Measurements from ENCODE around the gene PDYN. TPM values are rescaled to one million over a fixed set of nuclear protein-coding genes. Genes with fewer than 3 reads are reported as not detected.
A peak's percentile ranks its signal among the peaks of the same experiment; 100 is the strongest.

The PDYN gene
- total RNA-seq, 1 donor from 2014 or later, result not detected

DNA sequence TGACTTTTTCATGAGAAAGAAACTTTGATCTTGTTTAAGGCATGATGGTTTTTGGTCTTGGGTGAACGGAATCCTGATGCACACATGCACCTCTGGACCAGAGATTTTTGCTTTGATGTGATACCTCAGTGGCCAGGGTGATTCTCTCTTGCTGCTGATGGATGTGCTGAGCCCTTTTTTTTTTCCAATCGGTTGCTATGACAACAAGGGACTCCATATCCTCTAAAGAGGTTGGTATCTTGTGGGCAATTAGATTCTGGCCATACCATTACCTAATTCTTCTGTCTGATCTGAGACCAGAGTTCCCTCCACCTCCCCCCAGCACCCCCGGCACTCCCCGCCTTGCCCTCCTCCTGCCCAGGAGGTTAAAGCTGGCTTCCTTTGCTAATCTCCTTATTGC, 24.9 kb downstream of the PDYN start:
- H3K4me3 ChIP-seq (ENCODE audit: low read depth, low read length), result no peak overlapping the region
- no peak for DNase-seq (ENCODE audit: low read depth)
- H3K27me3 ChIP-seq (ENCODE audit: control insufficient read depth, insufficient read depth, low read length), result peaks cover 18% of the 10 kb centered on the region
- TF ChIP-seq, protein P1, sequence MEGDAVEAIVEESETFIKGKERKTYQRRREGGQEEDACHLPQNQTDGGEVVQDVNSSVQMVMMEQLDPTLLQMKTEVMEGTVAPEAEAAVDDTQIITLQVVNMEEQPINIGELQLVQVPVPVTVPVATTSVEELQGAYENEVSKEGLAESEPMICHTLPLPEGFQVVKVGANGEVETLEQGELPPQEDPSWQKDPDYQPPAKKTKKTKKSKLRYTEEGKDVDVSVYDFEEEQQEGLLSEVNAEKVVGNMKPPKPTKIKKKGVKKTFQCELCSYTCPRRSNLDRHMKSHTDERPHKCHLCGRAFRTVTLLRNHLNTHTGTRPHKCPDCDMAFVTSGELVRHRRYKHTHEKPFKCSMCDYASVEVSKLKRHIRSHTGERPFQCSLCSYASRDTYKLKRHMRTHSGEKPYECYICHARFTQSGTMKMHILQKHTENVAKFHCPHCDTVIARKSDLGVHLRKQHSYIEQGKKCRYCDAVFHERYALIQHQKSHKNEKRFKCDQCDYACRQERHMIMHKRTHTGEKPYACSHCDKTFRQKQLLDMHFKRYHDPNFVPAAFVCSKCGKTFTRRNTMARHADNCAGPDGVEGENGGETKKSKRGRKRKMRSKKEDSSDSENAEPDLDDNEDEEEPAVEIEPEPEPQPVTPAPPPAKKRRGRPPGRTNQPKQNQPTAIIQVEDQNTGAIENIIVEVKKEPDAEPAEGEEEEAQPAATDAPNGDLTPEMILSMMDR (IDR thresholded peaks at IDR 0.05; ENCODE audit: insufficient read depth, low read length, poor library complexity, severe bottlenecking), result no peak
- H3K36me3 ChIP-seq (ENCODE audit: control insufficient read depth, insufficient read depth, low read length), result no peaks in the 10 kb centered on the region

DNA sequence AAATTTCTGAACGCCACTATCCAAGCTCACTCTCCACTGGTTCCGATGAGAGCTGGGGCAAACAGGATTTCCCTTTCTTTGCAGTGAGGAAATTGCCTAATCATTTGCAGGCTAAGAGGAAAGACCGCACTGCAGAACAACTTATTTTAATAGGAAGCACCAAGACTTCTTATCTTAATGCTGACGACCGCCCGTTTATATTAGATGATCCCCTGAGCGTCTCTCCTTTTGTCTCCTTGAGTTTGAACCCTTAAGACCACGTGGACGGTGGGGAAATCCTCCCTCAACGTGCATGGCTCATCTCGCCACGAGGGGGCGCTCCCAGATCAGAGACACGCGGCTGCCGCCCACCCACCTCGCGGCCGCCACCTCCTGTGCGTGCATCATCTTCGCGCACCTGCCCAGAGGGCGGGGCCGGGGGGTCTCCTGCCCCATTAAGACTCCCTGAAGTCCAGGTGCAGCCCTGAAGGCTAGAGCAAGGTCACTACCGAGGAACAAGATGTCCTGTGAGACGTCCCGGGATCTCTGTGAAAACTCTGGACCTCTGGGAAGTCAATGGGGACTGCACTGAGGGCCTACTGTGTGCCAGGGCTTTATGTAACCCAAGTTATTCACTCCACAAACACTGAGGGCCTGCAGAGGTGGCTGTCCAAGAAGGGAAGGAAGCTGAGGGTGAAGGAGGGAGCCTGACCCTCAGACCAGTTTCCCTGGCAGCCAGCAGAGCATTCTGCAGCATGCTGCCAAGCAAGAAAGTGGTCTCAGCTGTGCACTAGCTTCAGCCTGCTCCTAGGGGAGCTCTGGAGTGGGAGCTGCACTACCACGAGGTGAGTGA, 28.1 kb downstream of the PDYN start:
- H3K27me3 ChIP-seq (ENCODE audit: control insufficient read depth, insufficient read depth, low read length), result peaks cover 20% of the 10 kb centered on the region
- H3K4me3 ChIP-seq (ENCODE audit: low read depth, low read length), result no peak overlapping the region
- TF ChIP-seq, protein P1 (IDR thresholded peaks at IDR 0.05; ENCODE audit: insufficient read depth, low read length, poor library complexity, severe bottlenecking), result peak; percentile 94
- no peak for DNase-seq (ENCODE audit: low read depth)
- no peaks in the 10 kb centered on the region for H3K36me3 ChIP-seq (ENCODE audit: control insufficient read depth, insufficient read depth, low read length)

DNA sequence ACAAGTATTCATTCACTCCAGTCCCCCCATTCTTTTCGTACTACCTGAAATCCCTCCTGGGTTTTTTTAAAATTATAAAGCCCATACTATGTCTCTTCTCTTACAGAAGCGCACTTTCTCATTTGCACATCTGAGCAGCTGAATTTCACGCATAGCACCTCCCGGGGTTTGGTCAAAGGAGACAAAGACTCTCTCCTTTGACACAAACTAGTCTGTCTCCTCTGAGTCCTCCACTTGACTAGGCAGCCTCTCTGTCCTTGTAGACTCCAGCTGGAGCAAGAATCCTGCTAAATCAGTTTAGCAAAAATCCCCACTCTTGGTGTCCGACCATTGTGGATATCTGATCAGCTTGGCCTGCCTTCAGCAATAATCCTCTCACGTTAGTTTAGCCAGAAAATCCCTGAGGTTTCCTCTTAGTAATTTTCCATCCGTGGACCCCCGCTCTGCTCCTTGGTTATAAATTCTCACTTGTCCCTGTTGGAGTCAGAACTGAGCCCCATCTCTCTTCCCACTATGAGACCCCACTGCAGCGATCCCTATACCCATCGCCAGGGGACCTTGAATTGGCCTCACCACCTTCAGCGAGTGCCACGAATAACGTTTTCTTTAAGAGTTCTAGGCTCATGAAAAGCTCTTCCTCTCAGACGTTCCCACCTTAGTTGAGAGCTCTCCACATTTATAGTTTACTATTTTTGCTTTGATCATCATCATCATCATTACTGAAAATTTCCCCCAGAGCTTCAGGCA, 29.0 kb downstream of the PDYN start:
- no peak overlapping the region for H3K4me3 ChIP-seq (ENCODE audit: low read depth, low read length)
- TF ChIP-seq, protein P1 (IDR thresholded peaks at IDR 0.05; ENCODE audit: insufficient read depth, low read length, poor library complexity, severe bottlenecking), result peak; percentile 18
- no peak for DNase-seq (ENCODE audit: low read depth)
- H3K27me3 ChIP-seq (ENCODE audit: control insufficient read depth, insufficient read depth, low read length), result peaks cover 20% of the 10 kb centered on the region
- H3K36me3 ChIP-seq (ENCODE audit: control insufficient read depth, insufficient read depth, low read length), result no peaks in the 10 kb centered on the region

DNA sequence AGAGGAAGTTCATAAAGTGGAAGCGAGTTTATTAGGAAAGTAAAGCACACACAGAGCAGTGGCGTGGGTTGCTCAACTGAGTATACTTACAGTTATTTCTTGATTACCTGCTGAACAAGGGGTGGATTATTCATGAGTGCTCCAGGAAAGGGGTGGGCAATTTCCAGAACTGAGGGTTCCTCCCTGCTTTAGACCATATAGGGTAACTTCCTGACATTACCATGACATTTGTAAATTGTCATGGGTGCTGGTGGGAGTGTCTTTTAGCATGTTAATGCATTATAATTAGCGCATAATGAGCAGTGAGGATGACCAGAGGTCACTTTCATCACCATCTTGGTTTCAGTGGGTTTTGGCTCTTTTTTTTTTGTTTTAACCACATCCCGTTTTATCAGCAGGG, 29.8 kb downstream of the PDYN start:
- no peaks in the 10 kb centered on the region for H3K36me3 ChIP-seq (ENCODE audit: control insufficient read depth, insufficient read depth, low read length)
- no peak for DNase-seq (ENCODE audit: low read depth)
- H3K27me3 ChIP-seq (ENCODE audit: control insufficient read depth, insufficient read depth, low read length), result peaks cover 20% of the 10 kb centered on the region
- TF ChIP-seq, protein P1 (IDR thresholded peaks at IDR 0.05; ENCODE audit: insufficient read depth, low read length, poor library complexity, severe bottlenecking), result no peak
- no peak overlapping the region for H3K4me3 ChIP-seq (ENCODE audit: low read depth, low read length)

DNA sequence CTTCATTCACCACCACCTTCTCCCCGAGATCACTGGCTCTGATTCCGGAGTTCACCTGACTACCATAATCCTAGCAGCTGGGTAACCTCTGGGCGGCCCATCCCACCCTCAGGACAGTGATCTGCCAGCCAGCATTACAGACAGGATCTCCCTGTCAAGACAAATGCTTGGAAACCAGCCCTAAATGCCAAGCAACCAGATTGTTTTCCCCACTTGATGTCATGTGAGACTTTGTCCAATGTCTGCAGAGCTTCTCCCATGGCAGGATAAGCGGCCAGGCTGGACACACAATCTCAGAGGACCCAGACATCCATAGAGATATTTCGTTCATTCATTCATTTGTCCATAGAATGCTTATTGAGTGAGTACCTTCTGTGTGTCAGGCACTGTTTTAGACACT, 32.5 kb downstream of the PDYN start:
- no peak for DNase-seq (ENCODE audit: low read depth)
- TF ChIP-seq, protein P1 (IDR thresholded peaks at IDR 0.05; ENCODE audit: insufficient read depth, low read length, poor library complexity, severe bottlenecking), result no peak
- H3K27me3 ChIP-seq (ENCODE audit: control insufficient read depth, insufficient read depth, low read length), result peaks cover 9% of the 10 kb centered on the region

More for the DNA sequence above, 32.5 kb downstream of the PDYN start:
- Histone ChIP-seq H3K4me3 (ENCODE audit: low read depth, low read length) (no peak overlapping the region), H3K36me3 (ENCODE audit: control insufficient read depth, insufficient read depth, low read length) (no peaks in the 10 kb centered on the region)

All from kidney epithelial cell (primary cell).